Fibroblast of lung (primary cell): ENCODE measurements around the gene ZFC3H1. TPM values are rescaled to one million over a fixed set of nuclear protein-coding genes. Genes with fewer than 3 reads are reported as not detected.

Source experiments
- DNase-seq, 2 donors: peaks; one replicate each; pipeline versions ENCODE4 v3.0.0 to v3.0.0-alpha.2; 2010; ENCODE audit warnings: low read depth in 2 of 2
- H2AFZ ChIP-seq: 2 replicates; pipeline ENCODE4 v1.5.1; 2012; ENCODE audit warnings: low read length, control low read depth, inconsistent platforms
- H3K27ac ChIP-seq: 2 replicates; pipeline ENCODE4 v1.5.1; 2011; ENCODE audit warnings: low read length, control low read depth; ENCODE audit not compliant: insufficient read depth
- H3K27me3 ChIP-seq: 2 replicates; pipeline ENCODE4 v1.5.1; 2011; ENCODE audit warnings: mild to moderate bottlenecking, low read length; ENCODE audit not compliant: control insufficient read depth, insufficient read depth
- H3K36me3 ChIP-seq: 2 replicates; pipeline ENCODE4 v1.5.1; 2011; ENCODE audit warnings: low read length; ENCODE audit not compliant: control insufficient read depth, insufficient read depth
- H3K4me1 ChIP-seq: 2 replicates; pipeline ENCODE4 v1.5.1; 2011; ENCODE audit warnings: low read length; ENCODE audit not compliant: control insufficient read depth, insufficient read depth; ENCODE audit errors: extremely low read depth
- H3K4me2 ChIP-seq: 2 replicates; pipeline ENCODE4 v1.5.1; 2011; ENCODE audit warnings: low read length, control low read depth; ENCODE audit not compliant: insufficient read depth; ENCODE audit errors: extremely low read depth
- H3K4me3 ChIP-seq, 4 experiments: fragments of 200-600 bp in 1 of 4; sonication (generic) in 1 of 4; replicated peaks in 1 of 4; 2 replicates each; pipeline ENCODE4 v1.5.1; 2011 to 2016; ENCODE audit warnings: low read length in 4 of 4, low read depth in 3 of 4, mild to moderate bottlenecking in 3 of 4, control low read depth in 2 of 4, inconsistent platforms in 1 of 4, mixed read lengths in 1 of 4; ENCODE audit not compliant: insufficient read depth in 1 of 4; ENCODE audit errors: control extremely low read depth in 1 of 4
- H3K79me2 ChIP-seq: 2 replicates; pipeline ENCODE4 v1.5.1; 2012; ENCODE audit warnings: mild to moderate bottlenecking, low read length, inconsistent platforms; ENCODE audit not compliant: control insufficient read depth, insufficient read depth
- H3K9ac ChIP-seq: 2 replicates; pipeline ENCODE4 v1.5.1; 2011; ENCODE audit warnings: mild to moderate bottlenecking, low read length, control low read depth; ENCODE audit not compliant: insufficient read depth
- H3K9me3 ChIP-seq: 2 replicates; pipeline ENCODE4 v1.5.1; 2012; ENCODE audit warnings: low read depth, low read length; ENCODE audit not compliant: control insufficient read depth, insufficient read depth
- H4K20me1 ChIP-seq: 2 replicates; pipeline ENCODE4 v1.5.1; 2011; ENCODE audit warnings: low read length; ENCODE audit not compliant: control insufficient read depth, insufficient read depth; ENCODE audit errors: extremely low read depth
- CTCF ChIP-seq, 2 donors: IDR thresholded peaks in 1 of 2; conservative IDR thresholded peaks in 1 of 2; 1 replicate in 1 of 2; 2 replicates in 1 of 2; pipeline ENCODE4 v1.5.1; 2011 to 2012; ENCODE audit warnings: low read length in 2 of 2, control low read depth in 1 of 2, inconsistent platforms in 1 of 2, low read depth in 1 of 2, mild to moderate bottlenecking in 1 of 2
- EZH2 ChIP-seq: IDR thresholded peaks from 2 replicates; pipeline ENCODE4 v1.5.1; 2012; ENCODE audit warnings: low read length, control low read depth, mild to moderate bottlenecking; ENCODE audit errors: missing control alignments
- polyA plus RNA-seq, 2 donors: library from polyadenylated mRNA; depleted of rRNA in 1 of 2; stranded (reverse) in 1 of 2; unstranded in 1 of 2; fragments of >200 nt; gene quantifications; 2 replicates each; pipeline ENCODE4 v1.2.1, GENCODE V29; 2011 to 2012; ENCODE audit warnings: missing spikeins in 1 of 2
- total RNA-seq: library from RNA; depleted of rRNA; stranded (reverse); fragments of >200 nt; gene quantifications from 2 replicates; pipeline ENCODE4 v1.2.1, GENCODE V29; 2014

ZFC3H1 gene
- total and polyA plus RNA-seq, 2 donors (not counting 1 experiment from before 2014, with no cell fraction given) = 30.7 to 33.1 TPM

GRCh38 chr12:71641390-71641789 is 22.3 kb downstream of the ZFC3H1 start:
- Histone ChIP-seq H3K27ac (no peak overlapping the region), H3K4me2 (no peak overlapping the region), H3K9ac (no peak overlapping the region), H3K36me3 (peaks cover 11% of the 10 kb centered on the region), H4K20me1 (no peaks in the 10 kb centered on the region), H3K4me3 (no peak overlapping the region), H3K79me2 (peaks cover 7% of the 10 kb centered on the region), H3K4me1 (no peaks in the 10 kb centered on the region), H2AFZ (no peak overlapping the region), H3K27me3 (no peaks in the 10 kb centered on the region), H3K9me3 (no peaks in the 10 kb centered on the region)
- no peak for TF ChIP-seq EZH2
- no peak for TF ChIP-seq CTCF (conservative IDR thresholded peaks at IDR 0.05 in 1 of 2, IDR thresholded peaks at IDR 0.05 in 1 of 2; ENCODE audit: low read depth in 1 of 2, low read length in 2 of 2)
- DNase-seq = no peak

GRCh38 chr12:71640316-71640715 is 23.3 kb downstream of the ZFC3H1 start:
- no peaks in the 10 kb centered on the region for H3K9me3 ChIP-seq

GRCh38 chr12:71639341-71639760 is 24.3 kb downstream of the ZFC3H1 start:
- no peak for DNase-seq
- Histone ChIP-seq H2AFZ (no peak overlapping the region), H3K4me1 (no peaks in the 10 kb centered on the region), H3K4me2 (no peak overlapping the region), H3K4me3 (no peak overlapping the region), H4K20me1 (no peaks in the 10 kb centered on the region), H3K27ac (no peak overlapping the region), H3K9me3 (no peaks in the 10 kb centered on the region), H3K79me2 (peaks cover 4% of the 10 kb centered on the region), H3K9ac (no peak overlapping the region), H3K27me3 (no peaks in the 10 kb centered on the region), H3K36me3 (peaks cover 7% of the 10 kb centered on the region)
- TF ChIP-seq EZH2 (no peak), CTCF (conservative IDR thresholded peaks at IDR 0.05 in 1 of 2, IDR thresholded peaks at IDR 0.05 in 1 of 2; ENCODE audit: low read depth in 1 of 2, low read length in 2 of 2) (no peak)

More at GRCh38 chr12:71640316-71640715, 23.3 kb downstream of the ZFC3H1 start:
- H3K4me2 ChIP-seq = no peak overlapping the region
- H3K9ac ChIP-seq = no peak overlapping the region
- peaks cover 11% of the 10 kb centered on the region for H3K36me3 ChIP-seq
- H4K20me1 ChIP-seq = no peaks in the 10 kb centered on the region
- peaks cover 7% of the 10 kb centered on the region for H3K79me2 ChIP-seq
- H3K4me1 ChIP-seq = no peaks in the 10 kb centered on the region
- DNase-seq = no peak
- no peak overlapping the region for H2AFZ ChIP-seq
- no peaks in the 10 kb centered on the region for H3K27me3 ChIP-seq
- H3K4me3 ChIP-seq = no peak overlapping the region
- no peak overlapping the region for H3K27ac ChIP-seq
- TF ChIP-seq CTCF (conservative IDR thresholded peaks at IDR 0.05 in 1 of 2, IDR thresholded peaks at IDR 0.05 in 1 of 2; ENCODE audit: low read depth in 1 of 2, low read length in 2 of 2) (no peak), EZH2 (no peak)
